ENCODE data around the gene MS4A10. TPM values are rescaled to one million over a fixed set of nuclear protein-coding genes. Genes with fewer than 3 reads are reported as not detected.
A peak's percentile ranks its signal among the peaks of the same experiment; 100 is the strongest.

MS4A10 gene
- total RNA-seq, 1 donor from 2014 or later, result not detected

- H3K9me3 Mint-ChIP-seq (ENCODE audit: unreplicated experiment), result no peaks in the 10 kb centered on the region
- no peak overlapping the region for H3K27ac Mint-ChIP-seq (ENCODE audit: unreplicated experiment)
- no peaks in the 10 kb centered on the region for H3K4me1 Mint-ChIP-seq (ENCODE audit: unreplicated experiment)
- no peak for DNase-seq (ENCODE audit: low spot score)
- H3K4me3 Mint-ChIP-seq (ENCODE audit: unreplicated experiment), result no peak overlapping the region
- H3K27me3 Mint-ChIP-seq (ENCODE audit: unreplicated experiment), result peaks cover 6% of the 10 kb centered on the region
- no peaks in the 10 kb centered on the region for H3K36me3 Mint-ChIP-seq (ENCODE audit: low read depth, unreplicated experiment)
- TF ChIP-seq CTCF (IDR thresholded peaks at IDR 0.05; ENCODE audit: unreplicated experiment), result no peak
Observed at GRCh38 chr11:60765355-60765754, 19.8 kb upstream of the MS4A10 start.

- Mint-ChIP-seq H3K27me3 (ENCODE audit: unreplicated experiment) (peaks cover 9% of the 10 kb centered on the region), H3K4me1 (ENCODE audit: unreplicated experiment) (no peaks in the 10 kb centered on the region), H3K36me3 (ENCODE audit: low read depth, unreplicated experiment) (no peaks in the 10 kb centered on the region), H3K27ac (ENCODE audit: unreplicated experiment) (no peak overlapping the region), H3K4me3 (ENCODE audit: unreplicated experiment) (no peak overlapping the region), H3K9me3 (ENCODE audit: unreplicated experiment) (no peaks in the 10 kb centered on the region)
- DNase-seq (ENCODE audit: low spot score), result no peak
- no peak for TF ChIP-seq CTCF (IDR thresholded peaks at IDR 0.05; ENCODE audit: unreplicated experiment)
Observed at GRCh38 chr11:60766547-60766946, 18.6 kb upstream of the MS4A10 start.

GRCh38 chr11:60767388-60767811 is 17.7 kb upstream of the MS4A10 start:
- no peak overlapping the region for H3K27ac Mint-ChIP-seq (ENCODE audit: unreplicated experiment)
- peak; percentile 34 for DNase-seq (ENCODE audit: low spot score)
- no peaks in the 10 kb centered on the region for H3K4me1 Mint-ChIP-seq (ENCODE audit: unreplicated experiment)
- H3K36me3 Mint-ChIP-seq (ENCODE audit: low read depth, unreplicated experiment), result no peaks in the 10 kb centered on the region
- TF ChIP-seq CTCF (IDR thresholded peaks at IDR 0.05; ENCODE audit: unreplicated experiment), result peak; percentile 50
- H3K9me3 Mint-ChIP-seq (ENCODE audit: unreplicated experiment), result no peaks in the 10 kb centered on the region
- no peak overlapping the region for H3K4me3 Mint-ChIP-seq (ENCODE audit: unreplicated experiment)
- peaks cover 11% of the 10 kb centered on the region for H3K27me3 Mint-ChIP-seq (ENCODE audit: unreplicated experiment)

GRCh38 chr11:60768202-60768601 is 16.9 kb upstream of the MS4A10 start:
- no peak for DNase-seq (ENCODE audit: low spot score)
- no peak for TF ChIP-seq CTCF (IDR thresholded peaks at IDR 0.05; ENCODE audit: unreplicated experiment)
- Mint-ChIP-seq H3K27me3 (ENCODE audit: unreplicated experiment) (peaks cover 11% of the 10 kb centered on the region), H3K4me1 (ENCODE audit: unreplicated experiment) (no peaks in the 10 kb centered on the region), H3K27ac (ENCODE audit: unreplicated experiment) (no peak overlapping the region), H3K9me3 (ENCODE audit: unreplicated experiment) (no peaks in the 10 kb centered on the region), H3K4me3 (ENCODE audit: unreplicated experiment) (no peak overlapping the region), H3K36me3 (ENCODE audit: low read depth, unreplicated experiment) (no peaks in the 10 kb centered on the region)

GRCh38 chr11:60769273-60769672 is 15.9 kb upstream of the MS4A10 start:
- Mint-ChIP-seq H3K4me1 (ENCODE audit: unreplicated experiment) (no peaks in the 10 kb centered on the region), H3K4me3 (ENCODE audit: unreplicated experiment) (peak overlapping the region; percentile 15), H3K9me3 (ENCODE audit: unreplicated experiment) (no peaks in the 10 kb centered on the region), H3K36me3 (ENCODE audit: low read depth, unreplicated experiment) (no peaks in the 10 kb centered on the region), H3K27ac (ENCODE audit: unreplicated experiment) (no peak overlapping the region), H3K27me3 (ENCODE audit: unreplicated experiment) (peaks cover 11% of the 10 kb centered on the region)
- no peak for DNase-seq (ENCODE audit: low spot score)
- TF ChIP-seq CTCF (IDR thresholded peaks at IDR 0.05; ENCODE audit: unreplicated experiment), result no peak
